Loucy (cell line): Measurements from ENCODE around the gene NKAIN2.

Experiments used
- EZH2phosphoT487 ChIP-seq: fragments of 200-600 bp; IDR thresholded peaks from 2 replicates; pipeline ENCODE4 v1.6.1; 2018; ENCODE audit warnings: antibody characterized with exemption, mild to moderate bottlenecking, moderate library complexity, borderline replicate concordance
- TF ChIP-seq, protein P1 (sequence below): fragments of 200-600 bp; sonication (generic); conservative IDR thresholded peaks from 2 replicates; pipeline ENCODE4 v1.5.1; 2014; ENCODE audit warnings: mild to moderate bottlenecking, antibody characterized with exemption, low read length

DNA sequence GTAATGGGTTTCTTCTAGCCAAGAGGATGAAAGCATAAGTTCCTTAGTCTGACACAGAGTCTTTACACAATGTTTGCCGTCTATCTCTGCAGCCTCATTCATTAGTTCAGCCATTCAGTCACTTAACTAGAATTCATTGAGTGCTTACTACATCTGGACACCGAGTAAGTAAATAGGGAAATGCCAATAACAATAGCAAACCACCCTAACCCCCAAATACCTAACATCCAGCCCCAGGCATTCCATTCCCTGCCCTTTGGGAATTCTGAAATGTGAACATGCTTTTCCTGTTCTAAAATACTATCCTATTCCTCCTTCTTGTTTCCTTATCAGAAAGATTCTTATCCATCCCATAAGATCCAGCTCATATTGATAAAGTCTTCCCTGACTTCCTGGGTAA lies 881.0 kb downstream of the NKAIN2 start:
- TF ChIP-seq, protein P1, sequence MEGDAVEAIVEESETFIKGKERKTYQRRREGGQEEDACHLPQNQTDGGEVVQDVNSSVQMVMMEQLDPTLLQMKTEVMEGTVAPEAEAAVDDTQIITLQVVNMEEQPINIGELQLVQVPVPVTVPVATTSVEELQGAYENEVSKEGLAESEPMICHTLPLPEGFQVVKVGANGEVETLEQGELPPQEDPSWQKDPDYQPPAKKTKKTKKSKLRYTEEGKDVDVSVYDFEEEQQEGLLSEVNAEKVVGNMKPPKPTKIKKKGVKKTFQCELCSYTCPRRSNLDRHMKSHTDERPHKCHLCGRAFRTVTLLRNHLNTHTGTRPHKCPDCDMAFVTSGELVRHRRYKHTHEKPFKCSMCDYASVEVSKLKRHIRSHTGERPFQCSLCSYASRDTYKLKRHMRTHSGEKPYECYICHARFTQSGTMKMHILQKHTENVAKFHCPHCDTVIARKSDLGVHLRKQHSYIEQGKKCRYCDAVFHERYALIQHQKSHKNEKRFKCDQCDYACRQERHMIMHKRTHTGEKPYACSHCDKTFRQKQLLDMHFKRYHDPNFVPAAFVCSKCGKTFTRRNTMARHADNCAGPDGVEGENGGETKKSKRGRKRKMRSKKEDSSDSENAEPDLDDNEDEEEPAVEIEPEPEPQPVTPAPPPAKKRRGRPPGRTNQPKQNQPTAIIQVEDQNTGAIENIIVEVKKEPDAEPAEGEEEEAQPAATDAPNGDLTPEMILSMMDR = no peak
- TF ChIP-seq EZH2phosphoT487 = no peak
